ENCODE results near the gene PDLIM5. TPM values are rescaled to one million over a fixed set of nuclear protein-coding genes. Genes with fewer than 3 reads are reported as not detected.

Gene PDLIM5
- total and polyA plus RNA-seq, 2 of the 8 experiments (the other 6 are each of a cell fraction or from before 2014, with no cell fraction given), result 37.3 to 62.1 TPM

GRCh38 chr4:94613248-94613647, 161.5 kb downstream of the PDLIM5 start:
- Histone ChIP-seq H4K91ac (replicated peaks; ENCODE audit: insufficient read length, low read length) (no peak overlapping the region), H2BK15ac (ENCODE audit: low read length) (no peak overlapping the region), H2BK20ac (ENCODE audit: low read length) (no peak overlapping the region), H3K9me3 (ENCODE audit: insufficient read depth in 2 of 2, low read depth in 1 of 2, low read length in 1 of 2) (no peaks in the 10 kb centered on the region), H3K23ac (ENCODE audit: insufficient read length) (no peak overlapping the region), H3K4me1 (replicated peaks in 1 of 4; ENCODE audit: control insufficient read depth in 3 of 4, insufficient read depth in 4 of 4, low read length in 3 of 4) (no peaks in the 10 kb centered on the region), H2BK5ac (ENCODE audit: low read depth, low read length) (no peak overlapping the region), H4K5ac (ENCODE audit: insufficient read length, low read depth, low read length) (no peak overlapping the region), H3K14ac (ENCODE audit: insufficient read length) (no peak overlapping the region), H2BK12ac (ENCODE audit: low read depth, low read length) (no peak overlapping the region), H3K36me3 (ENCODE audit: control insufficient read depth in 2 of 4, insufficient read depth in 4 of 4, low read length in 3 of 4) (no peaks in the 10 kb centered on the region), H3K4me2 (ENCODE audit: insufficient read depth in 1 of 2, low read depth in 2 of 2, low read length in 2 of 2) (no peak overlapping the region), H3K27me3 (replicated peaks in 1 of 4; ENCODE audit: control insufficient read depth in 3 of 4, extremely low read depth in 1 of 4, insufficient read depth in 3 of 4, low read length in 3 of 4) (no peaks in the 10 kb centered on the region), H3K18ac (ENCODE audit: extremely low read depth, low read length) (no peak overlapping the region), H3K79me1 (ENCODE audit: low read depth, low read length) (no peaks in the 10 kb centered on the region), H3K79me2 (ENCODE audit: control insufficient read depth in 1 of 2, insufficient read depth in 2 of 2, low read length in 2 of 2) (no peaks in the 10 kb centered on the region), H4K20me1 (replicated peaks in 1 of 2; ENCODE audit: control insufficient read depth in 1 of 2, insufficient read depth in 2 of 2, low read length in 2 of 2) (no peaks in the 10 kb centered on the region), H2AK5ac (ENCODE audit: low read depth, low read length) (no peak overlapping the region), H2BK120ac (replicated peaks; ENCODE audit: low read depth, low read length) (no peak overlapping the region), H4K8ac (ENCODE audit: extremely low read depth, insufficient read depth, low read length) (no peak overlapping the region), H3K9ac (replicated peaks in 1 of 4; ENCODE audit: extremely low read depth in 1 of 4, low read depth in 3 of 4, low read length in 3 of 4) (no peak overlapping the region), H3K4me3 (ENCODE audit: extremely low read depth in 1 of 4, insufficient read depth in 2 of 4, low read depth in 3 of 4, low read length in 4 of 4) (no peak overlapping the region), H3K56ac (replicated peaks; ENCODE audit: insufficient read length, low read depth, low read length) (no peak overlapping the region), H3K23me2 (ENCODE audit: low read depth, low read length) (no peaks in the 10 kb centered on the region), H2AFZ (ENCODE audit: low read length) (no peak overlapping the region), H3K27ac (ENCODE audit: low read depth, low read length) (no peak overlapping the region), H3K4ac (replicated peaks; ENCODE audit: insufficient read length, low read depth, low read length) (no peak overlapping the region)
- 81% methylated on average over 1 of the region's 1 CpG; no CpG with 5 or more reads in 1 of the 2 experiments for WGBS, 2 experiments (ENCODE audit: extremely low coverage in 1 of 2, insufficient coverage in 1 of 2, insufficient read length in 1 of 2, insufficient replicate concordance in 2 of 2, low coverage in 1 of 2, low lambda C conversion rate in 2 of 2, missing lambda C conversion rate in 1 of 2)
- ChIA-PET CTCF (ENCODE audit: partially characterized antibody) (no interaction called here), POLR2A (ENCODE audit: partially characterized antibody) (no interaction called here)
- DNase-seq (ENCODE audit: low read depth in 1 of 2, low spot score in 2 of 2) (no peak), FAIRE-seq (no peak)
- TF ChIP-seq E2F6 (IDR thresholded peaks at IDR 0.05), result no peak
- TF ChIP-seq RAD21 (IDR thresholded peaks at IDR 0.05 in 1 of 2, conservative IDR thresholded peaks at IDR 0.05 in 1 of 2; ENCODE audit: low read depth in 2 of 2, low read length in 2 of 2), result no peak
- TF ChIP-seq KDM4A (IDR thresholded peaks at IDR 0.05; ENCODE audit: low read depth, low read length, severe bottlenecking), result no peak
- TF ChIP-seq SIN3A (conservative IDR thresholded peaks at IDR 0.05 in 1 of 2, IDR thresholded peaks at IDR 0.05 in 1 of 2; ENCODE audit: low read depth in 1 of 2, low read length in 2 of 2), result no peak
- no peak for TF ChIP-seq POU5F1 (IDR thresholded peaks at IDR 0.05; ENCODE audit: low read depth, low read length)
- TF ChIP-seq CEBPB (IDR thresholded peaks at IDR 0.05; ENCODE audit: low read depth, low read length), result no peak
- no peak for TF ChIP-seq POLR2AphosphoS5 (IDR thresholded peaks at IDR 0.05; ENCODE audit: low read depth, low read length)
- no peak for TF ChIP-seq JUN (IDR thresholded peaks at IDR 0.05; ENCODE audit: low read depth, low read length)
- TF ChIP-seq SUZ12 (IDR thresholded peaks at IDR 0.05; ENCODE audit: low read length), result no peak
- no peak for TF ChIP-seq EZH2 (IDR thresholded peaks at IDR 0.05; ENCODE audit: low read depth, low read length, severe bottlenecking)

All from H1 (cell line).